WERI-Rb-1 (cell line): ENCODE results near the gene PLPP3.

Experiments
- DNase-seq: peaks from one replicate; pipeline ENCODE4 v3.0.0-alpha.2; 2020
- H3K27ac ChIP-seq: fragments of 250-450 bp; sonication (Bioruptor Pico); 2 replicates; pipeline ENCODE4 v1.5.1; 2020; ENCODE audit warnings: mild to moderate bottlenecking, moderate library complexity
- H3K27me3 ChIP-seq: fragments of 250-450 bp; sonication (Bioruptor Pico); 2 replicates; pipeline ENCODE4 v1.5.1; 2021; ENCODE audit warnings: mild to moderate bottlenecking, low read depth, moderate library complexity; ENCODE audit not compliant: insufficient read depth, severe bottlenecking
- H3K36me3 ChIP-seq: fragments of 250-450 bp; sonication (Bioruptor Pico); 2 replicates; pipeline ENCODE4 v1.5.1; 2020; ENCODE audit warnings: mild to moderate bottlenecking, moderate library complexity
- H3K4me3 ChIP-seq: 2 replicates; pipeline ENCODE4 v1.5.1; 2011; ENCODE audit warnings: low read depth, mild to moderate bottlenecking, control low read depth, low read length
- H3K9me3 ChIP-seq: fragments of 250-450 bp; sonication (Bioruptor Pico); 2 replicates; pipeline ENCODE4 v1.5.1; 2021; ENCODE audit warnings: mild to moderate bottlenecking, moderate library complexity; ENCODE audit not compliant: severe bottlenecking
- TF ChIP-seq, protein P1 (sequence below): IDR thresholded peaks from 2 replicates; pipeline ENCODE4 v1.5.1; 2011; ENCODE audit warnings: low read depth, mild to moderate bottlenecking, control low read depth, inconsistent platforms, low read length

The PLPP3 gene

DNA sequence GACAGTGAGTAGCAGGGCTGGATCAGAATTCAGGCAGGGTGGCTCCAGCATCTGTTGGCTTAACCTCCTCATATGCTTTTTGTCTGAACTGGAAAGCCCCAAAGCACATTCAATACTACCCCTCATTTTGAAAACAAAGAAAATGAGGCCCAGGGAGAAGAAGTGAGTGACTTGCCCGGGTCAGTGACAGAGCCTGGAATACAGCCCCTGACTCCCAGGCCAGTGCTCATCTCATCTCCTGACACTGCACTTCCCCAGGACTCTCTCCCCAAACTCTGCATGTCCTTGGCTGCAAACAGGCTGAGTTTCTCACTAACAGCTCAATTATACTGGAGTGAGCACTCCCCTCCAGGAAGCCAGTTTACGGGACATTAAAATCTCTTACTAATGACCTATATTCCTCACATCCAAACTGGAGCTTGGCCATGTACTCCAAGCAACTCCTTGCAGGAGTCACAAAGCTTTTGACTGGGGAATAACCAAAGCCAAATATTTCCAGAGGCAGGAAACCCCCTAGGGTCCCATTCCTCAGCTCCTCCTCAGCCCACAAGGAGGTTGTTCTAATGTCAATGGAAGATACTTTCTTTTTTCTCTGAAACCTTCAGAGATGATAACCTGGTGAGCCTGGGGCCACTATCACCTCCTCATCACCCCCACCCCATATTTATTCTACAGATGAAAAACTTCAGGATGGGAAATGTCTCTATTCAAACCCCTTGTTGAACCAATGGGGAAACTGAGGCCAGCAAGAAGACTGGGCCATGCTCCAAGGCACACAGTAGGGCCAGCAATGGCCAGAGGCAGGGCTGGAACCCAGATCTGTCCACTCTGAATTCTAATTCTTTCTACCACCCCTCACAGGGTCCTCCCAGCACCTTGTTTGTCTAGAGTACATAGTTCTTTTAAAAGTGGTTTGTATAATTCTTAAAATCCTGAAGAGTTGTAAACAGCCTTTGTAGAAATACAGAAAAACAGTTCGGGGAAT is 127.0 kb downstream of the PLPP3 start:
- no peak for DNase-seq
- no peaks in the 10 kb centered on the region for H3K36me3 ChIP-seq
- TF ChIP-seq, protein P1, sequence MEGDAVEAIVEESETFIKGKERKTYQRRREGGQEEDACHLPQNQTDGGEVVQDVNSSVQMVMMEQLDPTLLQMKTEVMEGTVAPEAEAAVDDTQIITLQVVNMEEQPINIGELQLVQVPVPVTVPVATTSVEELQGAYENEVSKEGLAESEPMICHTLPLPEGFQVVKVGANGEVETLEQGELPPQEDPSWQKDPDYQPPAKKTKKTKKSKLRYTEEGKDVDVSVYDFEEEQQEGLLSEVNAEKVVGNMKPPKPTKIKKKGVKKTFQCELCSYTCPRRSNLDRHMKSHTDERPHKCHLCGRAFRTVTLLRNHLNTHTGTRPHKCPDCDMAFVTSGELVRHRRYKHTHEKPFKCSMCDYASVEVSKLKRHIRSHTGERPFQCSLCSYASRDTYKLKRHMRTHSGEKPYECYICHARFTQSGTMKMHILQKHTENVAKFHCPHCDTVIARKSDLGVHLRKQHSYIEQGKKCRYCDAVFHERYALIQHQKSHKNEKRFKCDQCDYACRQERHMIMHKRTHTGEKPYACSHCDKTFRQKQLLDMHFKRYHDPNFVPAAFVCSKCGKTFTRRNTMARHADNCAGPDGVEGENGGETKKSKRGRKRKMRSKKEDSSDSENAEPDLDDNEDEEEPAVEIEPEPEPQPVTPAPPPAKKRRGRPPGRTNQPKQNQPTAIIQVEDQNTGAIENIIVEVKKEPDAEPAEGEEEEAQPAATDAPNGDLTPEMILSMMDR: no peak
- no peak overlapping the region for H3K27ac ChIP-seq
- H3K4me3 ChIP-seq: no peak overlapping the region
- H3K27me3 ChIP-seq: no peaks in the 10 kb centered on the region
- no peaks in the 10 kb centered on the region for H3K9me3 ChIP-seq

DNA sequence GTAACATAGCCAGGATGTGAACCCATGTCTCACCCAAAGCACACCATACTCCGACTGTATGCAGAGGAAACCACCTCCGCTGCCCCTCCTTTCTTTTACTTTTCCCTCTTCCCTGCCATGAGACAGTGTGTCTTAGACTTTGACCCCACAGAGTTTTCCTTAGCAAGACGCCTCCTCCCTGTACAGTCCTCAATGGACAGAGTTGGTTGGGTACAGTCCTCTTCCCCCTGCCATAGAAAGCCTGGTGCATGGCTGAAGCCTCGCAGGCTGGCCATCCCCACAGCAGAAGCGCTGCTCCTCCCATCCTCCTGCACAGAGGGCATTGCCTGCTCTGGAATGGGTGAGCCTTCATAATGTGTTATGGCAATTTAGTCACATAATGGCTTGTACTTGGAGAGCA is 127.9 kb downstream of the PLPP3 start:
- DNase-seq: no peak
- Histone ChIP-seq H3K36me3 (no peaks in the 10 kb centered on the region), H3K27ac (no peak overlapping the region), H3K9me3 (no peaks in the 10 kb centered on the region), H3K27me3 (no peaks in the 10 kb centered on the region), H3K4me3 (no peak overlapping the region)
- TF ChIP-seq, protein P1: no peak

DNA sequence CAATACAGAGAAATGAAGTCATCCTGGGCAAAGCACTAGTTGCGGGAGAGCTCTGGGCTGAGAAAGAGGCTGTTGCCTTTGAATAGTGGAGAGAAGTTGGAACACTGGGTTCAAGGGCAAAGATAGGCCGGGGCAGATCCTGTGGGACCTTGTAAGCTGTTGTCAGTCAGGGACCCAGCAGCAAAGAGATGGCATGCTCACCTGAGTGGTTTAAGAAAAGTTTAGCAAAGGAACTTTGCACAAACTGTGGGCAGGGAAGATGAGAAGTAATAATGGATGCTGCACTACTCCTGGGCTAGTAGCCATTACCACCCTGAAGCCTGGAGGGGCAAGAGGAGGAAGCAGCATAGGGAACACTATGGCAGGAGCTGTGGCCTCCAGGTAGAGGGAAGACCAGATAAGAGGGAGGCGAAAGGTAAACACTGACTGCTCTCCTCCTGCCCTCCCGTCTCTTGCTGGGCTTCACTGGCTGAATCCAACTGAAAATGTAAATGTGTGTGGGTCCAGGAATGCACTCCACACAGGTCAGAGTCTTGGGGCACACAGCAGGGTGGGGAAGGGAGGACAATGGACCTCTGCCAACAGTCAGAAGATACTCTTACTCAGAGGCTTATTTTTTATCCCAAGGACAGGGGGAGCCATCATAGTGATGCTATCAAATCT is 129.2 kb downstream of the PLPP3 start:
- TF ChIP-seq, protein P1: no peak
- no peak overlapping the region for H3K4me3 ChIP-seq
- H3K36me3 ChIP-seq: no peaks in the 10 kb centered on the region
- H3K27ac ChIP-seq: no peak overlapping the region
- DNase-seq: no peak
- H3K9me3 ChIP-seq: no peaks in the 10 kb centered on the region
- no peaks in the 10 kb centered on the region for H3K27me3 ChIP-seq

DNA sequence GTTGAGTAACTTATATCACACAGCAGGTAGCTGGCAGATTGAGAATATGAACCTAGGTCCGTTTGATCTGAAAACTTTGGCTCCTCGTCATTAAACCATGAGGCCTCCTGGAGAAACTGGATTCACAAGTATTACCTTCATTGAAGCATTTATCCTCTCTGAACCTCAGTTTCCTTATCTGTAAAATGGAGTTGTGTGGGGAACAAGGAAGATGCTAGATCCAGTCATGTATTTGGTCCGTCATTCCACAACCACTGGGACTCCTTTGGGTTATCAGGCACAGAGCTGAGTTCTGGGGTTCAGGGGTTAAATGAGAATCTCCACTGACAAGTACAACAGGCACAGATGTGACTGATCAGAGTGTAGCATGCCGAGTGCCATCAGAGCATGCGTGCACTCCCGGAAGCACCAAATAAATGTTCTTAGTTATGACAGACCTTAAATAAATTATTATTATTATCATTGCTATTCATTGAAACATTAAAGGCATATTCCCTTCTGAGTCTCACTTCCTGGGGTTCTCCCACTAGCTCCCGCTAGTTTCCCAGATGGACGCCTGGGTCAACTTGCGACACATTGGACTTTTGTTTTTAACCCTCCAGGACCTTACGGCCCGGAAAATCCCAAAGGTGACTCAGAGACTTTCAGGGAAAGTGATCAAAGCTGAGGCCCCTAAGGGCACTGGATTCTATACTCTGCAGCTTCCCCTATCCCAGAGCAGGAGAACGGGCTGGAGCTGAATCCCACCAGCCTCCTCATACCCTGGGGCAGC is 130.6 kb downstream of the PLPP3 start:
- TF ChIP-seq, protein P1: no peak
- H3K27me3 ChIP-seq: no peaks in the 10 kb centered on the region
- H3K27ac ChIP-seq: no peak overlapping the region
- no peaks in the 10 kb centered on the region for H3K36me3 ChIP-seq
- no peak for DNase-seq
- no peaks in the 10 kb centered on the region for H3K9me3 ChIP-seq
- no peak overlapping the region for H3K4me3 ChIP-seq

DNA sequence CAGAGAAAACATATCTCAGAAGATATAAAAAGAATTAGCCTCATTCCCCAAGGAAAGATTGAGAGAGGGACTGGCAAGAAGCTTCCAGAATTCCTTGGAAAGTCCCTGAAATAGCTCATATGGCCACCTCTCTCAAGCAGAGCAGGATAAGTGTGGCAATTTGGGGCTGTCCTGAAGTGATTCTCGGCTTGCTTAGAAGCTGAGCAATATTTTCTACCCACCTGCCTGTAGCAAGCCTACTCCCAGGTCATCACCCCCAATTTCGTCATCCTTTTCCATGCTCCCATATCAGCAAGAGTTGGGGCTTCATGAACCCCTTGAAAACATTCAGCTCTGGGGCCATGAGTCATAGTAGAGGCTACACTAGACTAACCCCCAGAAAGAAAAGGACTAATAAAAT is 131.5 kb downstream of the PLPP3 start:
- TF ChIP-seq, protein P1: no peak
- H3K4me3 ChIP-seq: no peak overlapping the region
- no peak overlapping the region for H3K27ac ChIP-seq
- H3K27me3 ChIP-seq: no peaks in the 10 kb centered on the region
- no peaks in the 10 kb centered on the region for H3K36me3 ChIP-seq
- no peak for DNase-seq
- no peaks in the 10 kb centered on the region for H3K9me3 ChIP-seq
